GM23248 (cell line): Measurements from ENCODE around the gene TPCN1. TPM values are rescaled to one million over a fixed set of nuclear protein-coding genes. Genes with fewer than 3 reads are reported as not detected.

Source experiments
- DNase-seq: peaks from one replicate; pipeline ENCODE4 v3.0.0-alpha.2; 2015
- H2AFZ ChIP-seq: fragments of 200-600 bp; sonication (generic); 2 replicates; pipeline ENCODE4 v1.6.1; 2016; ENCODE audit warnings: antibody characterized with exemption
- H3F3A ChIP-seq: fragments of 200-600 bp; sonication (generic); 2 replicates; pipeline ENCODE4 v1.6.1; 2016; ENCODE audit warnings: mild to moderate bottlenecking, antibody characterized with exemption, mixed run types; ENCODE audit not compliant: insufficient read depth
- H3K27ac ChIP-seq: fragments of 200-600 bp; sonication (generic); 2 replicates; pipeline ENCODE4 v1.5.1; 2016; ENCODE audit warnings: mild to moderate bottlenecking
- H3K27me3 ChIP-seq: fragments of 200-600 bp; sonication (generic); replicated peaks from 2 replicates; pipeline ENCODE4 v1.6.1; 2016; ENCODE audit warnings: mild to moderate bottlenecking; ENCODE audit not compliant: insufficient read depth
- H3K36me3 ChIP-seq: fragments of 200-600 bp; sonication (generic); 2 replicates; pipeline ENCODE4 v1.6.1; 2016; ENCODE audit warnings: low read depth, mild to moderate bottlenecking
- H3K4me1 ChIP-seq: fragments of 200-600 bp; sonication (generic); 2 replicates; pipeline ENCODE4 v1.6.1; 2016; ENCODE audit warnings: mild to moderate bottlenecking; ENCODE audit not compliant: insufficient read depth
- H3K4me2 ChIP-seq: fragments of 200-600 bp; sonication (generic); one replicate; pipeline ENCODE4 v1.6.1; 2016; ENCODE audit warnings: mild to moderate bottlenecking; ENCODE audit not compliant: unreplicated experiment
- H3K4me3 ChIP-seq: fragments of 200-600 bp; sonication (generic); 2 replicates; pipeline ENCODE4 v1.5.1; 2016; ENCODE audit warnings: mild to moderate bottlenecking
- H3K79me2 ChIP-seq: fragments of 200-600 bp; sonication (generic); 2 replicates; pipeline ENCODE4 v1.6.1; 2016; ENCODE audit warnings: mild to moderate bottlenecking; ENCODE audit not compliant: insufficient read depth
- H3K9ac ChIP-seq: fragments of 200-600 bp; sonication (generic); 2 replicates; pipeline ENCODE4 v1.6.1; 2016; ENCODE audit warnings: mild to moderate bottlenecking
- H3K9me2 ChIP-seq: fragments of 200-600 bp; sonication (generic); 2 replicates; pipeline ENCODE4 v1.6.1; 2016; ENCODE audit warnings: mixed run types, mild to moderate bottlenecking, moderate library complexity; ENCODE audit not compliant: insufficient read depth
- H3K9me3 ChIP-seq: fragments of 200-600 bp; sonication (generic); one replicate; pipeline ENCODE4 v1.6.1; 2017; ENCODE audit warnings: low read depth
- H4K20me1 ChIP-seq: fragments of 200-600 bp; sonication (generic); 2 replicates; pipeline ENCODE4 v1.6.0; 2016; ENCODE audit not compliant: insufficient read depth
- EZH2 ChIP-seq: fragments of 200-600 bp; sonication (generic); IDR thresholded peaks from 2 replicates; pipeline ENCODE4 v1.6.1; 2018; ENCODE audit warnings: antibody characterized with exemption, mild to moderate bottlenecking; ENCODE audit not compliant: insufficient read depth, poor library complexity, severe bottlenecking
- EZH2phosphoT487 ChIP-seq: fragments of 200-600 bp; sonication (generic); IDR thresholded peaks from 2 replicates; pipeline ENCODE4 v1.6.1; 2018; ENCODE audit warnings: antibody characterized with exemption, moderate library complexity, mild to moderate bottlenecking, low read depth; ENCODE audit not compliant: insufficient read depth
- WGBS, 2 experiments: methylation state at CpG; one replicate each; pipeline ENCODE4 v1.1.6; 2015 to 2017; ENCODE audit warnings: low lambda C conversion rate in 2 of 2, low coverage in 1 of 2; ENCODE audit errors: missing lambda C conversion rate in 2 of 2; 5-methylcytosine and 5-hydroxymethylcytosine counted together
- in situ Hi-C: fragments of 300-500 bp; cut with MboI; formaldehyde crosslinking; loops from 2 replicates; pipeline ENCODE4 v1.15.0; 2020
- polyA plus RNA-seq: library from polyadenylated mRNA; unstranded; fragments of >200 nt; fragmentation: Nextera tagmentation; extraction: Ambion mirVana; gene quantifications from 2 replicates; pipeline ENCODE4 v1.2.1, GENCODE V29; 2016
- total RNA-seq: library from RNA; depleted of rRNA; stranded (reverse); fragments of >200 nt; shearing (Covaris generic); gene quantifications from 2 replicates; pipeline ENCODE4 v1.2.3, GENCODE V29; 2014

The TPCN1 gene
- total and polyA plus RNA-seq, 2 experiments from 2014 or later = 9.0 to 15.9 TPM

GRCh38 chr12:113253532-113254285, 32.4 kb downstream of the TPCN1 start:
- Histone ChIP-seq H2AFZ (no peak overlapping the region), H3K4me1 (no peaks in the 10 kb centered on the region), H3K36me3 (no peaks in the 10 kb centered on the region), H3K4me2 (no peak overlapping the region), H4K20me1 (no peaks in the 10 kb centered on the region), H3K4me3 (no peak overlapping the region), H3K9ac (no peak overlapping the region), H3K27me3 (no peaks in the 10 kb centered on the region), H3K27ac (no peak overlapping the region), H3K79me2 (no peaks in the 10 kb centered on the region), H3K9me3 (no peaks in the 10 kb centered on the region), H3F3A (no peaks in the 10 kb centered on the region), H3K9me2 (no peaks in the 10 kb centered on the region)
- no peak for DNase-seq
- 95 to 96% methylated on average over 5 of the region's 5 CpGs for WGBS, 2 experiments
- TF ChIP-seq EZH2 (no peak), EZH2phosphoT487 (no peak)
- in situ Hi-C loops = no loop called here

- Histone ChIP-seq H3K79me2 (no peaks in the 10 kb centered on the region), H3K27me3 (no peaks in the 10 kb centered on the region), H3K4me3 (no peak overlapping the region), H3K9me3 (no peaks in the 10 kb centered on the region), H3K9ac (no peak overlapping the region), H3K27ac (no peak overlapping the region), H2AFZ (no peak overlapping the region), H3K4me1 (no peaks in the 10 kb centered on the region), H3K9me2 (no peaks in the 10 kb centered on the region), H3K4me2 (no peak overlapping the region), H3K36me3 (no peaks in the 10 kb centered on the region), H4K20me1 (no peaks in the 10 kb centered on the region), H3F3A (no peaks in the 10 kb centered on the region)
- DNase-seq = no peak
- in situ Hi-C loops = no loop called here
- TF ChIP-seq EZH2phosphoT487 (no peak), EZH2 (no peak)
- 95 to 98% methylated on average over 4 of the region's 4 CpGs for WGBS, 2 experiments
These were observed 33.0 kb downstream of the TPCN1 start for GRCh38 chr12:113254298-113254697.

GRCh38 chr12:113257564-113257963, 36.3 kb downstream of the TPCN1 start:
- H3K27ac ChIP-seq = no peak overlapping the region
- H3K27me3 ChIP-seq = no peaks in the 10 kb centered on the region
- no peak for TF ChIP-seq EZH2phosphoT487
- TF ChIP-seq EZH2 = no peak
- H3K4me2 ChIP-seq = no peak overlapping the region
- no peaks in the 10 kb centered on the region for H3K36me3 ChIP-seq
- no peak overlapping the region for H2AFZ ChIP-seq
- H3F3A ChIP-seq = no peaks in the 10 kb centered on the region
- H3K9me2 ChIP-seq = no peaks in the 10 kb centered on the region
- no peak for DNase-seq
- H3K79me2 ChIP-seq = no peaks in the 10 kb centered on the region
- peaks cover 4% of the 10 kb centered on the region; the same call in 1 of the 2 replicates for H3K4me1 ChIP-seq
- no peaks in the 10 kb centered on the region for H3K9me3 ChIP-seq
- H3K9ac ChIP-seq = no peak overlapping the region
- H3K4me3 ChIP-seq = no peak overlapping the region
- in situ Hi-C loops = no loop called here
- no peaks in the 10 kb centered on the region for H4K20me1 ChIP-seq

GRCh38 chr12:113260127-113260526, 38.9 kb downstream of the TPCN1 start:
- Histone ChIP-seq H3K36me3 (no peaks in the 10 kb centered on the region), H4K20me1 (no peaks in the 10 kb centered on the region), H3K9ac (no peak overlapping the region), H3K27ac (no peak overlapping the region), H3K4me1 (peaks cover 4% of the 10 kb centered on the region; the same call in 1 of the 2 replicates), H3K9me2 (no peaks in the 10 kb centered on the region), H3K9me3 (no peaks in the 10 kb centered on the region), H3K79me2 (no peaks in the 10 kb centered on the region), H3F3A (no peaks in the 10 kb centered on the region), H3K27me3 (no peaks in the 10 kb centered on the region), H3K4me3 (no peak overlapping the region), H3K4me2 (no peak overlapping the region), H2AFZ (no peak overlapping the region)
- no peak for TF ChIP-seq EZH2phosphoT487
- TF ChIP-seq EZH2 = no peak
- in situ Hi-C loops = no loop called here
- WGBS, 2 experiments = 58 to 64% methylated on average over 4 to 5 of the region's 5 CpGs
- no peak for DNase-seq
